ENCODE data around the gene CDKN2C.
"Not testable (repeated sequence)": the region's sequence is repeated elsewhere in the genome, so short reads cannot be mapped to it uniquely, and the experiment has no call there.

CDKN2C gene

DNA sequence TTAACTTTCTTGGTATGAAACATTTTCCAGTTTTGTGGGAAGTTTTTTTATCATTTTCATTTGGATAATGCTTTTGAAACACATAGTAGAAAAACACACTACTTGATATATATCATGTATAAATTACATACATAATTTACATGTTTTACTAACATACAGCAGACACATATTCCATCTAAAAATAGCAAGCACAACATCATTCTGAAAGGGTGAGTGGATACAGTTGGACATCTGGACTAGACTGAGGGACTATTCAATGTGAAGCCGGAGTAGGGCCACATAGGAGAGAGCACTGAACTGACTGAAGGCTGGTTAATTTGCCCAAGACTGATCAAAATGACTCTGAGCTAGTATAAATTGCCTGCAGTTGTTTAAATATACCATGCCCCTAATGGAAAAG is 11.7 kb downstream of the CDKN2C start:
- no peak for DNase-seq

DNA sequence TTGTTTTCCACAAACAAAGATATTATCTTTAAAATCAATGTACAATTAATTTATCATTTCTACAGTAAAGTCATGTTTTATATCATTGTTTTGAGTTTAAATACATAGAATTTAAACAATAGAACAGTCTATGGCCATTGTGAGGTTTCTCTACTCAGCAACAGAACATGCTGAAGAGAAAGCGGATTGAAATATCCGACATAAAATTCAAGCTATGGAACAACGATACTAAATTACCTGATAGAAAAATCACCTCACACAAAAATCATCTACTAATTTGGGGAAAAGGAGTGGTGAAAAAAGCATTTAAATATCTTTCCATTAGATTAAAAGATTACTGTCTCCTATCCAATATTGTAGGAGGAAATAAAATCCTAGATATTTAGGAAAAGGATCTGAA is 12.6 kb downstream of the CDKN2C start:
- DNase-seq: no peak

DNA sequence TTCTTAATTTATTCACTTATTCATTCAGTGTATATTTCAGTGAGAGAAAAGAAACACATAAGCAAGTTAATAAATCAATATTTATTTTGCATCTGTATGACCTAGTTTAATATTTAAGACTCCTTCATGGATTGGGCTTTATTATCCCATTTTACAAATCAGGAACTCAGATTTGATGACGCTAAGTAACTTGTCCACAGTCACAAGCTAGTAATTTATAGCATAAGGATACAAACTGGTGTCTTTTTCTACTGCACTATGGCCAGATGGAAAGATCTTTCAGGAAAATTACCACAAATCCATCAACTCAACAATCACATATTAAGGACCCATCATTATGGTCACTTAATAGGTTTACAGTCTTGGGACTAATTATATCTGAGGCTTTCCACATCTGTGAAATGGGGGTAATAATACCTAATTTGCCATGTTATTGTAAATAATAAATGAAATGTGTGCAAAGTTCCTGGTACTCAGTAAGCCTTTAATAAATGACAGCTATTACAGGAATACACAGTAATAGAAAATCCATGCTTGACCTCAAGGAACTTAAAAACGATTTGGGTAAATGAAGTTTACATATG is 13.3 kb downstream of the CDKN2C start:
- no peak for DNase-seq

DNA sequence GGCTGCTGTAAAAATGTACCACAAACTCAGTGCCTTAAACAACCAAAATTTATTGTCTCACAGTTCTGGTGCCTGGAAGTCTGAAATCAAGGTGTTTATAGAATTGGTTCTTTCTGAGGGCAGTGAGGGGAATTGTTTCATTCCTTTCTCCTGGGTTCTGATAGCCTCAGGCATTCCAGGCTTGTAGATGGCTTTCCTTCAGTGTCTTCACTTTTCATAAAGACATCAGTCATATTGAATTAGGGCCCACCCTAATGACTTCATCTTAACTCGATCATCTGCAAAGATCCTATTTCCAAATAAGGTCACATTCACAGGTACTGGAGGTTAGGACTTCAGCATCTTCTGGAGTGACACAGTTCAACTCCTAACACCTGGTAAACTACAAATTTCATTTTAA is 15.0 kb downstream of the CDKN2C start:
- no peak for DNase-seq

DNA sequence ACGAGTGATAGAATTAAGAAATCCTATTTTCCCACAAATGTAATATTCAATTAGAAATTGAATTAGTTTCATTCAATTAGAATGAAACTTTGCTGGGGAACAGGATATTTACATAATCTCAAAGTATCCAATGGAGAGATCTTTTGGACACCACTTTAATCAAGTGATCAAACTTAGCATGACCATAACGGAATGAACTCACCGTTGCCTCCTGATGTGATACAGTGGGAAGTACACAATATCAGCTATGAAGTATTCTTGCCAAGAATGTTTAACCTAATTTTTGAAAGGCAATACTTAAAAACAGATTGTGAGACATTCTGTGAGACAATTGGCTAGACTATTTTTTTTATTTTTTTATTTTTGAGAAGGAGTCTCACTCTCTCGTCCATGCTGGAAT is 16.6 kb downstream of the CDKN2C start:
- DNase-seq: no peak

DNA sequence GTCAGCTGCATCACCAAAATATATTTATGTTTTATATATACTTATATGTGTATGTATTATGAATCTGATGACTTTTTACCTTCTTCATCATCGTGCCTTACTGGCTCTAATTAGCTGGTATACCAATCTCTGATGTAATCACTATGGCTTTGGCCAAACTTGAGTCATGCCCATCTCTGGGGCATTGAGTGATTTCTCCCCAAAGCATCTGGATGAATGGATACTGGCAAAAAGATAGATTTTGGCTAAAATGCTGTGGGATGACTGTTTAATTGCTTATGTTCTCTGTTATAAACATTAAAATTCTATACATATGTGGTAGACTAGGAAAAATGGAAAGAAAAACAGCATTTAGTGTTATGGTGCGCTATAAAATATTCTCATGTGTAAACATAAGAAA is 19.6 kb downstream of the CDKN2C start:
- DNase-seq: no peak

DNA sequence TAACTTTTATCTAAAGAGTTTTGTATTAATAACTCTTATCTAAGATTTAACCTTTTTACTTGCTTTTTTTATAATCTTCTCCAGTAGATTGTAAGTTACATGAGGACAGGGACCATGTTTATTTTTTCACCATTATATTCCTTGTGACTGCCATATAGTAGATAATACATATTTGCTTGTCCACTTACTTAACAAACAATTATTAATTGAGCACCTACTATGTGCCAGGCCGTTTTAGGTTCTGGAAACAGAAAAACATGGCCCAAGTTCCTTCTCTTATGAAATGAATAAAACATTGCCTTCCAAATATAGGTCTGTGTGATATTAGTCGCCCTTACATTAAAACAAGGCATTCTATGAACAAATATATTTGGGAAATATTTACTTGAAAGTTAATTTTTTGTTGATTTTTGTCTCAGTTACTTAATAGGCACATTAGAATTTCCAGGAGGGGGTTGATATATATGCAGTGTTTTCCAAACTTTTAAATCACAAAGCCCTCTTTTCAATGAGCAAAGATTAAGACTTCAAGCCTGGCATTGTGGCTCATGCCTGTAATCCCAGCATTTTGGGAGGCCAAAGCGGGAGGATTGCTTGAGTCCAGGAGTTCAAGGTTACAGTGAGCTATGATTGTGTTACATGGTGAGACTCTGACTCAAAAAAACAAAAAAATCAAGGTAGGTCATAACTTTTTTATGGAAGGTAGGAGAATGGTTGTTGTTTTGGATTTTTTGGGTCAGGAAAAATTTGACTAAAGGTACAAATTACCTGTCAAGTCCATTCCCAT is 22.7 kb downstream of the CDKN2C start:
- no peak for DNase-seq

DNA sequence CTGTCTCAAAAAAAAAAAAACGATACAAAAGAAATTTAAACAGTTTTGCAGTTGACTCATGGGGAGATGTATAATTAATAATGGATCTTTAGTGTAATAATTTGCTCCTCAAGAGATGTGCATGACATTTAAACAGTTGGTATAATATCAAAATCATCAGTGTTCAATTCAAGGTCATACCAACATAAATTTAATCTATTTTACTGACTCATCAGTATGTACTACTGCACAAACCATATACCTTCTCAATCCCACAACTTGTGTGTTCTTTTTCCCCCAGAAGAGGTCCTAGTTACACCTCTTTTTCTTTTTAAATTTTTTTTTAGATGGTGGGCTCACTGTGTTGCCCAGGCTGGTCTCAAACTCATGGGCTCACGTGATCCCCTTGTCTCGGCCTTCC is 23.6 kb downstream of the CDKN2C start:
- no peak for DNase-seq

DNA sequence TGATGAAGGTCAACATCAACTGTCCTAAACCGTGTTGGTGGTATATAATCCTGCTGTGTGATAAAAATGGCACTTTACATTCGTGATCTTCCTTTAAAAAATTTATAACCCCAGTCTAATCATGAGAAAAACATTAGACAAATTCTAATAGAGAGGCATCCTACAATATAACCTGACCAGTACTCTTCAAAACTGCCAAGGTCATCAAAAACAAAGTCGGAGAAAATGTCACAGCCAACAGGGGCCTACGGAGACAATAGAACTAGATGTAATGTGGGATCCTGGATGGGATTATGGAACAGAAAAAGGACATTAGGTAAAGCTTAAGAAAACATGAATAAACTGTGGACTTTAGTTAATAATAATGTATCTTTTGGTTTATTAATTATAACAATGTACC is 25.0 kb downstream of the CDKN2C start:
- DNase-seq: no peak

DNA sequence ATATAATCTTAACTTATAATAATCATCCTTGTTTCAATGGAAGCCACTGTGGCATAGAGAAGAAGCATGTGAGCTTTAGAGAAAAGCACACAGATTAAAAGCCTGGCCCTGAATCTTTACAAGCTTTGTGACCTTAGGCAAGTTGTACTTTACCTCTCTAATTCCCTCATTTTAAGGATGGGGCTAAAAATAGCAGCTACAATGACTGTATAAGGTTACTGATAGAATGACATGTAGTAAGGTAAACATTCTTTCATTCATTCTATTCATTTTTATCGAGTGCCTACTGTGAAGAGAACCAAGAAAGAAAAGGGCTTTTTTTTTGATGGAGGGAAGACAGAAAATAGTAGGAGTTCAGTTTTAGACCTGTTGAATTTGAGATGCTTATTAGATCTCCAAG is 25.6 kb downstream of the CDKN2C start:
- DNase-seq: no peak

DNA sequence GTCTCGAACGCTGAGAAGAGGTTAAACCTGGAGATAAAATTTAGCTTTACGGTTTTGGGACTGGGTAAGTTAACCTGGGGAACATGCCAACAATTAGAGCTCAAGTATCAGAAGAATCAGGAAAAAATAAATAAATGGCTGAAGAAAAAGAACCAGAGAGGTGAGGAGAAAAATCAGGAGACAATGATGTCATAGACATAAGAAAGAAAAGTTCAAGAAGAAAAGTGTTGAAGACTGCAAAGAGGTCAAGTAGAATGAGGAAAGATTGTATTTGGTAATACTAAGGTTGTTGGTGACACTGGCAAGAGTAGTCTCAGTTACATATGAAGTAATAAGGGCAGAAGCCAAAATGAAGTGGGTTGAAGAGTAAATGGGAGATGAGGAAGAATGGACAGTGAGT is 26.0 kb downstream of the CDKN2C start:
- DNase-seq: no peak

DNA sequence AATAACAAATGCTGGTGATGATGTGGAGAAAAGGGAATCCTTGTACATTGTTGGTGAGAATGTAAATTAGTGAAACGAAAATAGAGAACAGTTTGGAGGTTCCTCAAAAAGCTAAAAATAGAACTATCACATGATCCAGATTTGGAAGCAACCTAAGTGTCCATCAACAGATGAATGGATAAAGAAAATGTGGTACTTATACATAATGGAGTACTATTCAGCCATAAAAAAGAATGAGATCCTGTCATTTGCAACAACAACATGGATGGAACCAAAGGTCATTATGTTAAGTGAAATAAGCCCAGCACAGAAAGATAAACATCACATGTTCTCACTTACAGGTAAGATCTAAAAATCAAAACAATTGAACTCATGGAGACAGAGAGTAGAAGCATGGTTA is 29.3 kb downstream of the CDKN2C start:
- not testable (repeated sequence) for DNase-seq

DNA sequence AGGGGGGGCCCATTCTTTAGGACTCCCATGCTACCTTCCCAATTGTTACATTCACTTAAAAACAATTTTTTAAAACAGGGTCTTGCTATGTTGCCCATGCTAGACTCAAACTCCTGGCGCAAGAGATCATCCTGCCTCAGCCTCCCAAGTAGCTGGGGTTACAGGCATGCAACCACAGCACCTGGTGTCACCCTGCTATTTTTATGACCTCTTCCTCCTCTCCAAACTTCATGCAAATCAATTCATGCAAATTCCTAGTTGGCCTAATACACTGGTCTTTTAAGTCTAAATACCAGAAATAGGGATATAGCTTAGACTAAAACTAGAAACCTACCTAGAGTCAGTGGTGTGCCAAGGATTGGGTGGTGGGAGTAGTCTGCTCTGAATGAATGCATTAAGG is 30.1 kb downstream of the CDKN2C start:
- no peak for DNase-seq

DNA sequence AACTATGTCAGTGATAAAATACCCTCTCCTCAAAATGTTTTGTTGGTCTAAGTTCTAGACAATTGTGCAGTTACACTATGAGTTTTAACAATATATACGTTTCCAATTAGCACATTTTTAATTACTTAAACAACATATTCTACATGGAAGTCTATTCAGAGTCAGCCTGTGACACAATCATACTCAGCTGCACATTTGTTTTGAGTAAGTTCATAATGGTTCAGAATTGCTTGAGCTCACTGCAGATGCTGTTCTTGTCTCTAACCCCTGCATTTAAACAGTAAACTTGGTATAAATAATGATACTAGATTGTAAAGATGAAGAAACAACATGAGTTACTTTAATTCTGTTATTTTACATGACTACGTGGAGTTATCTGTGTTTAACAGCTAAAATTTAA is 30.6 kb downstream of the CDKN2C start:
- DNase-seq: no peak

DNA sequence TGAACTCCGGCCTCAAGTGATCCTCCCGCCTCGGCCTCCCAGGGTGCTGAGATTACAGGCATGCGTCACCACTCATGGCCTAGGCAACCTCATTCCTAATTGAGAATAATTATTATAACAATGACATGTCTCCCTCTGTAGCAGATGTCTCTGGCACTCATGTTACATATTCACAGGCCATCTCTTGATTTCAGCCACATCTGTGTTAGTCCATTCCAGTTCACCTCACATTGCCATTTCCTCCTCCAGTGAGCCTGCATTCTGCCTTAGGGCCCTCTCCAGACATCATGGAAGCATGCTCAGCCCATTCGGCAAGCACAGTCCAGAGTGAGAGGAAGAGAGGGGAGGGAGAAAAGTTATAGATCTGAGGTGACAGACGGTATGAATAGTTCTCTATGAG is 32.5 kb downstream of the CDKN2C start:
- no peak for DNase-seq

DNA sequence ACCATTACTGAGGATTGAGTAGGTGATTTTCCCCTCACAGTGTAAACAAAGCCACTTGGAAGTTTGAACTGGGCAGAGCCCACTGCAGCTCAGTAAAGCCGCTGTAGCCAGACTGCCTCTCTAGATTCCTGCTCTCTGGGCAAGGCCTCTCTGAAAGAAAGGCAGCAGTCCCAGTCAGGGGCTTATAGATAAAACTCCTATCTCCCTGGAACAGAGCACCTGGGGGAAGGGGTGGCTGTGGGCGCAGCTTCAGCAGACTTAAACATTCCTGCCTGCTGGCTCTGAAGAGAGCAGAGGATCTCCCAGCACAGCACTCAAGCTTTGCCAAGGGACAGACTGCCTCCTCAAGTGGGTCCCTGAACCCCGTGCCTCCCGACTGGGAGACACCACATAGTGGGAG is 35.5 kb downstream of the CDKN2C start:
- not testable (repeated sequence) for DNase-seq

DNA sequence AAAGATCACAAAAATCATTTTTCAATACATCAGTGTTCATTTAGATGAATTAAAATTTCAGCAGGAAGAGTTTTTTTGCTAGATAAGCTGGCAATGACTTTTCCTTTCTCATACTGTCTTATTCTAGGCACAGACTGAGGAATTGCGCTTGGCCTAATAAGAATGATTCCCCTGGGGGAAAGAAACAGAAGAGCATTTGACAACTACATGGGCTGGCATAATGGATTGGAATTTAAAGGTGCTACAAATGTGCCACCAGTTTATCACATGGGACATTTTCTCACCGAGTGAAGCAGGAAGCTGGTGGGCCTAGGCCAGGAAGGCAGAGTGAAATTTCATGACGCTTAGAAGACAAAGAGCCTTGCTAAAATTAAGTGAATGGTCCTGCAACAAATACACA is 39.3 kb downstream of the CDKN2C start:
- no peak for DNase-seq

DNA sequence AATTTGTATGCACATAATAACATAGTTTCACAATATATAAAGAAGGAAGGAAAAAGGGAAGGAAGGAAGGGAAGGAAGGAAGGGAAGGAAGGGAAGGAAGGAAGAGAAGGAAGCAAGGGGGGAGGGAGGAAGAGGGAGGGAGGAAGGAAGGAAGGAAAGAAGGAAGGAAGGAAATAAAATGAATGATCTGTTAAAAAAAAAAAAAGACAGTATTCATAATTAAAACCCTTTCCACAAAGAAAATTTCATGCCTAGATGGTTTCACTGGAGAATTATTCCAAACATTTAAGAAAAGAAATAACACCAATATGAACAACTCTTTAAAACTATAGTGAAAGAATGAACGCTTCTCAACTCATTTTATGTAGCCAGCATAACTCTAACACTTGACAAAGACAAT is 44.8 kb downstream of the CDKN2C start:
- DNase-seq: no peak

DNA sequence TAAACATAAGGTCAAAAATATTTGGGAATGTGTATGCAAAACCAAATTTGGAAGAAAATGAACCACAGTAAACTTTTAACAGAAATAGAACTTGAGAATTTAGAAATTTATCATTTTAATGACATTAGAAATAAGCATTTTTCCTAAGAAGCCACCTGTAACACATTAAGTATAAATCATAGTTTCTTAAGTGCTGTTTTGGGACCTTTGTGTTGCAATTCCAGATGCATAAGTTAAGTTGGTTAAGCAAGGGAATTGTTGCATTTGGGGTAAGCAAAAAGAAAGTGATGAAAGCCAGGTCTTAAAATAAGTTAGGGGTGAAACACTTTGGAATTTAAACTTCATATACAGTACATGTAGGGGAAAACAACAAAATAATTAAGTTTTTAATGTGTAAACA is 49.8 kb downstream of the CDKN2C start:
- no peak for DNase-seq
